Ovary (tissue), 9 donors: ENCODE measurements around the gene ITPRIPL2. TPM values are rescaled to one million over a fixed set of nuclear protein-coding genes. Genes with fewer than 3 reads are reported as not detected.

Experiments used
- DNase-seq, 5 donors: peaks; one replicate each; pipeline ENCODE4 v3.0.0-alpha.2; 2019 to 2020
- H3K27ac ChIP-seq, 2 donors: fragments of 200-600 bp; one replicate each; pipeline versions ENCODE4 v1.5.1 to v1.8.0; 2019 to 2022
- H3K27me3 ChIP-seq: fragments of 200-600 bp; one replicate; pipeline ENCODE4 v1.8.0; 2022
- H3K36me3 ChIP-seq: fragments of 200-600 bp; sonication (generic); one replicate; pipeline ENCODE4 v1.5.1; 2019
- H3K4me1 ChIP-seq: one replicate; pipeline ENCODE4 v1.8.1; 2013; ENCODE audit warnings: mild to moderate bottlenecking, moderate library complexity; ENCODE audit not compliant: insufficient read depth
- H3K4me3 ChIP-seq: fragments of 200-600 bp; sonication (generic); one replicate; pipeline ENCODE4 v1.5.1; 2017
- H3K9me3 ChIP-seq, 2 donors: fragments of 200-600 bp in 1 of 2; sonication (generic) in 1 of 2; one replicate each; pipeline versions ENCODE4 v1.5.1 to v1.8.1; 2013 to 2019; ENCODE audit warnings: mild to moderate bottlenecking in 1 of 2, moderate library complexity in 1 of 2
- EP300 ChIP-seq: sonication (generic); formaldehyde crosslinking; IDR thresholded peaks from one replicate; pipeline ENCODE4 v1.6.1; 2017; ENCODE audit warnings: antibody characterized with exemption
- POLR2A ChIP-seq: fragments of 450-650 bp; IDR thresholded peaks from one replicate; pipeline ENCODE4 v1.6.1; 2017; ENCODE audit warnings: antibody characterized with exemption, mild to moderate bottlenecking, moderate library complexity
- WGBS, 3 donors: extraction: QIAGEN DNeasy Blood & Tissue Kit in 1 of 3; methylation state at CpG; one replicate each; pipeline versions ENCODE4 v1.1.5 to v1.1.7; 2013 to 2017; 5-methylcytosine and 5-hydroxymethylcytosine counted together
- intact Hi-C, 4 donors: fragments of 100-400 bp; cut with DNase I; formaldehyde crosslinking; loops; one replicate each; pipeline versions ENCODE4 v1.11.0 to v1.15.1; 2022 to 2023
- polyA plus RNA-seq, 2 donors: library from polyadenylated mRNA; stranded (reverse); fragments of 200-250 nt in 1 of 2; fragments of 350-450 nt in 1 of 2; fragmentation: Illumina TruSeq in 1 of 2; extraction: RNeasy Lipid Tissue Mini Kit (QIAGEN cat#74804) in 1 of 2; gene quantifications; one replicate each; pipeline ENCODE4 v1.2.3, GENCODE V29; 2013 to 2014
- total RNA-seq, 7 donors: library from RNA; depleted of rRNA in 2 of 7; stranded (reverse); fragments of >200 nt in 2 of 7; fragmentation: NEBNext Ultra II Directional in 3 of 7; extraction: Animal tissue kit (Norgen Biotek cat#: 25700) in 3 of 7; gene quantifications; one replicate each; pipeline versions ENCODE4 v1.1.0 to v1.2.4, GENCODE V29; 2016 to 2023
- TF ChIP-seq, protein P1 (sequence below), 3 donors: fragments of 450-650 bp in 2 of 3; fragments of 200-600 bp in 1 of 3; IDR thresholded peaks; one replicate each; pipeline versions ENCODE4 v1.5.1 to v1.8.0; 2016 to 2022; ENCODE audit warnings: antibody characterized with exemption in 3 of 3, mild to moderate bottlenecking in 1 of 3
- donor health status: DM: no; HTN: no; CAD: no; lungs with moderate emphysema.
- donor health status: DM: no; HTN: no; CAD: no.
- donor health status: Bipolar disorder and iron deficiency.
- donor health status: DM: yes; HTN: yes; CAD: no.
- donor health status: DM: no; HTN: no; CAD: no.
- donor health status: DM: yes; HTN: yes; CAD: no.

ITPRIPL2 gene
- total and polyA plus RNA-seq, 9 donors, result 11.4 to 58.5 (median 42.3) TPM

DNA sequence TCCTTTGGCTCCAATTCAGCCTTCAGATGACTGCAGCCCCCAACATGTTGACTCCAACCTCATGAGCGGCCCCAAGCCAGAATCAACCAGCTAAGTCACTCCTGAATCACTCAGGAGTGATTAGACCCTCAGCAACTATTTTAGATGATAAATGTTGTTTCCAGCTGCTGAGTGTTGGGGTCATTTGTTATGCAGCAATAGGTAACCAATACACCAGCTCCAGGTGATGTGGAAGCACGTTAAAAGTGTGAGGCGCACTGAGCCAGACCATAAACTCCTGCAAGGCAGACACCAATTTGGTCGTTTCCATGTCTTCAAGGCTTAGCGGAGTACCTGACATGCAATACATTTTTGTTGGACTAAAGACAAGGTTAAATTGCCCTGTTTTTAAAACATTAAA is 28.9 kb upstream of the ITPRIPL2 start:
- 83 to 91% (median 84%) methylated on average over 5 of the region's 5 CpGs for WGBS, 3 donors
- no peak for TF ChIP-seq EP300
- TF ChIP-seq, protein P1, sequence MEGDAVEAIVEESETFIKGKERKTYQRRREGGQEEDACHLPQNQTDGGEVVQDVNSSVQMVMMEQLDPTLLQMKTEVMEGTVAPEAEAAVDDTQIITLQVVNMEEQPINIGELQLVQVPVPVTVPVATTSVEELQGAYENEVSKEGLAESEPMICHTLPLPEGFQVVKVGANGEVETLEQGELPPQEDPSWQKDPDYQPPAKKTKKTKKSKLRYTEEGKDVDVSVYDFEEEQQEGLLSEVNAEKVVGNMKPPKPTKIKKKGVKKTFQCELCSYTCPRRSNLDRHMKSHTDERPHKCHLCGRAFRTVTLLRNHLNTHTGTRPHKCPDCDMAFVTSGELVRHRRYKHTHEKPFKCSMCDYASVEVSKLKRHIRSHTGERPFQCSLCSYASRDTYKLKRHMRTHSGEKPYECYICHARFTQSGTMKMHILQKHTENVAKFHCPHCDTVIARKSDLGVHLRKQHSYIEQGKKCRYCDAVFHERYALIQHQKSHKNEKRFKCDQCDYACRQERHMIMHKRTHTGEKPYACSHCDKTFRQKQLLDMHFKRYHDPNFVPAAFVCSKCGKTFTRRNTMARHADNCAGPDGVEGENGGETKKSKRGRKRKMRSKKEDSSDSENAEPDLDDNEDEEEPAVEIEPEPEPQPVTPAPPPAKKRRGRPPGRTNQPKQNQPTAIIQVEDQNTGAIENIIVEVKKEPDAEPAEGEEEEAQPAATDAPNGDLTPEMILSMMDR (IDR thresholded peaks at IDR 0.05), result no peak
- no peaks in the 10 kb centered on the region for H3K9me3 ChIP-seq
- H3K27me3 ChIP-seq, result no peaks in the 10 kb centered on the region
- H3K27ac ChIP-seq, result no peak overlapping the region
- no peak for DNase-seq
- H3K4me3 ChIP-seq, result no peak overlapping the region
- intact Hi-C loops, result loop anchor here (5.0 to 10.0 kb wide), 4 partner anchors 287 to 420 kb away; no protein-coding TSS in a partner anchor
- no peaks in the 10 kb centered on the region for H3K4me1 ChIP-seq
- no peaks in the 10 kb centered on the region for H3K36me3 ChIP-seq

DNA sequence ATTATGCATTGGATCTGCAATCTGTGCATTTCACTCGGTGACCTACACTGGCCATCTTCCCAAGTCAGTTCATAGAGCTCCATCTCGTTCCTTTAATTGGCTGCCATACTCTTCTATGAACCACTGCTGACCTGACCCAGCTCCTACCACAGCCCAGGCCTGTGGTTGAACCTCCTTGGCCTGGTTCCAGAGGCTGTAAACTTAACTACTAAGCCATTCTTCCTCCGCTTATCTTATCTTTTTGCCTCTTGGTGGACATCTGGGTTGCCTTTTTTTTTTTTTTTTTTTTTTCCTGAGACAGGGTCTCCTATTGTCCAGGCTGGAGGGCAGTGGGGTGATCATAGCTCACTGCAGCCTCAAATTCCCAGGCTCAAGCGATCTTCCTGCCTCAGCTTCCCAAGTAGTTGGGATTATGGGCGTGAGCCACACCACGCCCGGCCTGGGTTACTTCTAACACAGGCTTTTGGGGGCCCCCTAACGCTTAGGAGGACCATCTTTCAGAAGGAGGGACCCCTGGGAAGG is 28.0 kb upstream of the ITPRIPL2 start:
- intact Hi-C loops, result loop anchor here (5.0 to 10.0 kb wide), 4 partner anchors 287 to 419 kb away; no protein-coding TSS in a partner anchor
- no peaks in the 10 kb centered on the region for H3K27me3 ChIP-seq
- H3K4me1 ChIP-seq, result no peaks in the 10 kb centered on the region
- H3K9me3 ChIP-seq, result no peaks in the 10 kb centered on the region
- TF ChIP-seq POLR2A, result no peak
- TF ChIP-seq, protein P1 (IDR thresholded peaks at IDR 0.05), result no peak
- no peak for TF ChIP-seq EP300
- no peak for DNase-seq
- H3K4me3 ChIP-seq, result no peak overlapping the region
- no peak overlapping the region for H3K27ac ChIP-seq
- no peaks in the 10 kb centered on the region for H3K36me3 ChIP-seq
- WGBS, 3 donors, result 24 to 34% (median 32%) methylated on average over 8 of the region's 8 CpGs

DNA sequence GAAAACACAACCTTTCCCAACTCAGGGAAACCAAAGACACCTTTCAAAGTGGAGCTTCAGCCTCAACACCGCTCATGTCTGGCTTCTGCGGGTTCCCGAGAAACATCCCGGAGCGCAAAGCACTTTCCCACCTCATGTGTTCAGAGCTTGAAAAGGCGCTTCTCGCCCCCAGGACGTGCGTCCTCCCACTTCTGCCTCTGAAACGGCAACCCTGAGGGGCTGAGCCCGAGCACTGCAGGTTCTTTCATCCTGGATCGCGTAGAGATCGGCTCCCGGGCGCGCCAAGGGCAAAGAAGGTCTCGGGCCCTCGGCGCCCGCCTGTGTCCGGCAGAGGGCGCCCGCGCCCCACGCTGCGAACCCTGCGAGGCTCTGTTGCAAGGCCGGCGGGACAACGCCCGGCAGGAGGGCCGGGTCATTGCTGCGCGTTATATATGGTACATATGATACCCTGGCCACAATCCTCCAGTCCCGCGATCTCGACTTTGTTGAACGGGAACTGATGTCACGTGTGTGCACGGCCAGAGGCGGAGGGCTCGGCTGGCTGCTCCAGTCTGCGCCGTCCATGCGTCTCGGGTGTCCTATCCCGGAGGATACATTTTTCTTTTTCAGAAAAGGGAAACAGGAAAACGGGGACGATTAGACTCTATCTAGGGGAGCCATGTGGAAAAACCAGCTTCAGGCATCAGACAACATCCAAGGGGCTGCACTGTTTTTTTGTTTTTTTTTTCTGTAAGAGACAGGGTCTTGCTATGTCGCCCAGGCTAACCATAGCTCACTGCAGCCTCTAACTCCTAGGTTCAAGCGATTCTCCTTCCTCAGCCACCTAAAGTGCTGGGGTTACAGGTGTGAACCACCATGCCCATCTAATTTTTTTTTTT is 27.2 kb upstream of the ITPRIPL2 start:
- H3K27me3 ChIP-seq, result no peaks in the 10 kb centered on the region
- no peak overlapping the region for H3K27ac ChIP-seq
- peak; percentile 61 to 87 (median 79) for DNase-seq
- H3K9me3 ChIP-seq, result no peaks in the 10 kb centered on the region
- no peaks in the 10 kb centered on the region for H3K36me3 ChIP-seq
- no peak for TF ChIP-seq POLR2A
- TF ChIP-seq, protein P1 (IDR thresholded peaks at IDR 0.05), result peak; percentile 95 to 97 (median 96)
- intact Hi-C loops, result loop anchor here (5.0 to 10.0 kb wide), 4 partner anchors 286 to 418 kb away; no protein-coding TSS in a partner anchor
- WGBS, 3 donors, result 4 to 5% (median 5%) methylated on average over 49 to 52 of the region's 52 CpGs
- H3K4me1 ChIP-seq, result no peaks in the 10 kb centered on the region
- H3K4me3 ChIP-seq, result peak overlapping the region; percentile 15

DNA sequence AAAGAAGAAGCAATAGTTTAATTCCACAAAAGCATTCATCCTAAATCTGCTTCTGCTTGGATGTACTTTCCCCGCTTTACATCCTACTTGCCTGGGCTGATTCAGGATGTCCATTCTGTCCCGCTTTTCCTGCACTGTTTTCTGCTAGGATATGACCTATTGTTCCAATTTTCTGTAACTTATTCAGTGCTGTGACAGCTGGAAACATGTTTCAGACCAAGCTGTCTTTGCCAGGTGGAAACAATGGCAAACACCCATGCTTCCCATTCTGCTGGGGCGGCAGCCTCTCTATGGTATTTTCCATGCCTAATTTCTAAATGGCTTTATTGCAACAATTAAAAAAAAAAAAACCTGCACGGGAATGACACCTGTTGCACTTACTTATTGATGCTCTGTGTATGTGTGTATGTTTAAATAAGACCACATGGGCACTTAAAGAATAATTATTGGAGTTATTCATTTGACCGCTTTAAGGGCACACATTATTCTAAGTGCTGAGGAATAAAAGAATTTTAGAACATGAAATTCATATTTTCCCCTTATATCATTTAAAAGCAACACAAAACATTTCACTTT is 25.3 kb upstream of the ITPRIPL2 start:
- H3K36me3 ChIP-seq, result no peaks in the 10 kb centered on the region
- no peak for DNase-seq
- 79 to 84% (median 81%) methylated on average over 5 of the region's 5 CpGs for WGBS, 3 donors
- TF ChIP-seq, protein P1 (IDR thresholded peaks at IDR 0.05), result no peak
- TF ChIP-seq POLR2A (no peak), EP300 (no peak)
- H3K4me3 ChIP-seq, result no peak overlapping the region
- H3K4me1 ChIP-seq, result no peaks in the 10 kb centered on the region
- intact Hi-C loops, result loop anchor here (5.0 to 10.0 kb wide), 4 partner anchors 284 to 416 kb away; no protein-coding TSS in a partner anchor
- no peak overlapping the region for H3K27ac ChIP-seq
- no peaks in the 10 kb centered on the region for H3K9me3 ChIP-seq
- H3K27me3 ChIP-seq, result no peaks in the 10 kb centered on the region
